NCI-H2196 treated with DMSO at 0.1 percent for 48 hours (cell line): ENCODE data around the gene ANKEF1.
"Not testable (repeated sequence)": the region's sequence is repeated elsewhere in the genome, so short reads cannot be mapped to it uniquely, and the experiment has no call there.

Experiments used
- DNase-seq: peaks from one replicate; lab custom pipeline; 2025; ENCODE audit not compliant: unreplicated experiment; lab: John Stamatoyannopoulos, UW

ANKEF1 gene

GRCh38 chr20:10034717-10035571, at the start of gene ANKEF1:
Gene ANKEF1 (plus strand): TSS chr20:10034987. CDS start chr20:10038302, 3,315 bp downstream.
- DNase-seq: peak; percentile 82

GRCh38 chr20:9985281-9985680, 49.5 kb upstream of the ANKEF1 start:
- no peak for DNase-seq

DNA sequence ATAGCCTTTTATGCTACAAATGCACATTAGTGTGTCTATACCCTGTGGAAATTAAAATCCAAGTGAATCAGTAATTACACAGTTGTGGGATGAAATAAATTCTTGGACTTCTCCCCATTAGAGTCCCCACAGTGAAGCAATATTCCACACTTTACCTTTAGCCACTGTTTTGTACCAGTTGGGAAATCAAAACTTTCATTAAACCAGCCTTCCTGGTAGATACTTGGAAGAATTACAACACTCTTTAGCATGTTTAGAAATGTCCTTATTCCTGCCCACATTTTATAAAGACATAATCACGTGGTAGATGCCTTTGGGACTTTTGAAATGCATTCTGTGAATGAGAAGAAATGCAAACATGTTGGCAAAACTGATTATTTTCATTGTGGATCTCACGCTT, 49.0 kb upstream of the ANKEF1 start:
- no peak for DNase-seq

- no peak for DNase-seq
Observed at GRCh38 chr20:9989066-9989724, 45.6 kb upstream of the ANKEF1 start.

DNA sequence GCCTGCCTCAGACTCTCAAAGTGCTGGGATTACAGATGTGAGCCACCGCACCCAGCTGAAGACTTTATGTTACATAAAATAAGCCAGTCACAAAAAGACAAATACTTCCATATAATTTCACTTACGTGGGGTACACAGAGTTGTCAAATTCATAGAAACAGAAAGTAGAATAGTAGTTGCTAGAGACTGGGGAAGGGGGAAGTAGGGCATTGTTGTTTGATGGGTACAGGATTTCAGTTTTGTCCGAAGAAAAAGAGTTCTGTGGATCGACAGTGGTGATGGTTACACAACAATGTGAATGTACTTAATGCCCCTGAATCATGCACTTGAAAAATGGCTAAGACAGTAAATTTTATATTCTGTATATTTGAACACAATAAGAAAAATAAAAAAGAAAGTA, 41.6 kb upstream of the ANKEF1 start:
- DNase-seq: no peak

DNA sequence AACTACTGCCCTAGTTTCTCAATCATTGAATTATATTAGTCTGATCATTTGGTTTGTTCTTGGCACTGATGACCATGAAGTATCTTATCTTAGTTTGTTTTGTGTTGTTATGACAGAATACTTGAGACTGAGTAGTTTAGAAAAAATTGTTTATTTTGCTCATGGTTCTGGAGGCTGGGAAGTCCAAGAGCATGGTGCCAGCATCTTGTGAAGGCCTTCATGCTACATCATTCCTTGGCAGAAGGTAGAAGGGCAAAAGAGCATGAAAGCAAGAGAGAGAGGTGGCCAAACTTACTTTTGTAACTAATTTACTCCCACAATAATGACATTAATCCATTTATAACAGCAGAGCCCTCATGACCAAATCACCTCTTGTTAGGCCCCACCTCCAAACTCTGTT, 40.1 kb upstream of the ANKEF1 start:
- no peak for DNase-seq

DNA sequence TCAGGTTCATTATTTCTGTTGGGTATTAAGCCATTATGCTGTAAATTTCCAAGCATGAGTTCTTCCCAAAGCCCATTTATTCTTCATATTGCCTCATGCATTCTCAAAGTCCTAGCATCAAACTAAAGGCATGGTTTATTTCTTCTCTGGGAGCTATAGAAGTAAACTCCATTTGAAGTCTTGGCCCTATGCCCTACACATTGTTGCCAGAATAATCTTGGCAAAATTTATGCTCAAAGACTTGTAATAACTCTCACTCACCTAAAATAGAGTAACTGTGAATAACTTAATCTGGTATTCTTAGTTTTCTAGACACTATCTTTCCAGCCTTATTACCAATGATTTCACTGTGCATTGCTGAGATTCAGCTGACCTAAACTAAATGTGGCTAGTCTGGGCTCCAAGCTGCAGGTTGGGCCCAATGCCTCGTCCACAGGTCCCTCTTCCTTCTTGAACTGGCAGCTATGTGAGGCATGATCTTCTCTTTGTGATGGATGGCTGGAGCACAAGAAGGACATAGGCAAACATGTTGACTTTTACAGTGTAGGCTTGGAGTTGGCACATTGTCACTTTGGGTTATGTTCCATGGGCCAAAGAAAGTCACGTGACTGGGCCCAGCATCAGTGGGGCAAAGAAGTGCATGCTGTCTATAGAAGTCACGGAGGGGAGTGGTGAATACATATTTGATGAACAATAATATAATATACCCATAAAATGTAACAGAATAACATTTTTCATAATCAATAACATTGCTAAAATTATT, 39.1 kb upstream of the ANKEF1 start:
- no peak for DNase-seq

GRCh38 chr20:9996944-9997343, 37.8 kb upstream of the ANKEF1 start:
- no peak for DNase-seq

DNA sequence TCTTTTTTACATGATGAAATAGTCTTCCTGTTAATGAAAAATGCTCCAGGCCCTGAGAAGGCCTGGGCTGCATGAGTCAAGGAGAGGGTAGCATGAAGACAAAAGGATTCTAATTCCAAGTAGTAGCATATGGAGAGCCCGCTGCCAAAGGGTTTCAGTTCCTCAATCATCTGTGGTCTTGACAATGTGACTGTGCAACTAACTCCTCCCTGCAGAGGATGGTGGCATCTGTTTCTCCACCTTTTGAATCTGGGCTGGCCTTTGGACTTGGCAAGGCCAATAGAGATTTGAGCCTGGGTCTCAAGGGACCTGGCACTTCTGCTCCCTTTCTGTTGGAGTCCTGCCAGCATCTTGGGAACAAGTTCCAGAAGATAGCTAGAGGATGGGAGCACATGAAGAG, 35.1 kb upstream of the ANKEF1 start:
- DNase-seq: no peak

DNA sequence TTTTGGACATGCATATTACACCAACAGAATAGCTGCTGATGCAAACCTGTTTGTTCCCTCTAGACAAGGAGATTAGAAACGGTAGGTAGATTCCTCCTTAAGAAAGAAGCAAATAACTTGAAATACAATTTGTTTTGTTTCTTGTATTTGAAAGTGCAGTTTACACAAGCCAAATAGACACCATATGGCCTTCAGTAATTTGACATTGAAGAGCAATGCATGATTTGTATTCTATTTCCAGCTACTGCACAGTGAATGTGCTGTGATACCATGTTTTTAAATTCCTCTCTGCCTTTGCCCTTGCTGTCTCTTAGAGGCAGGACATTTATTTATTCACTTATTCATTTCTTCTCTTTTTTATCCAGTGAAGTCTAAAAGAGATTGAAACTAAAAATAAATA, 31.9 kb upstream of the ANKEF1 start:
- DNase-seq: no peak

DNA sequence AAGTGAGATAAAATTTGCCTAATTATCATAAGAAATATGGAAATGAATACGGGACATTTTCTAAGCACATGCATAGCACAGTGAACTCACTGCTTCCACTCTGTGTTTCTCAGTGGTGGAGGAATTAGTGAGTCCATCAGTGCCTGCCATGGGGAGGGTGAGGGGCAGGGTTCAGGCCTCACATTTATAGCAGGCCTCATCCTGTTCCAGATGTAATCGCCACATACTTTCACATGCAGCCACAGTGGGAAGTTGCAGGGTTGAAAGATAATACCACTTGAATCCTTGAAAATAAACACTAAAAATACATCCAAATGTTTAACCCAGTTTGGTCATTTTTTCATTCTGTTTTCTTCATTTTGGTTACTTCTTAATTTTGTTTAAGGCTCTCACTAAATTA, 29.9 kb upstream of the ANKEF1 start:
- no peak for DNase-seq

- no peak for DNase-seq
Observed at GRCh38 chr20:10005885-10006284, 28.9 kb upstream of the ANKEF1 start.

- no peak for DNase-seq
Observed at GRCh38 chr20:10006447-10007090, 28.2 kb upstream of the ANKEF1 start.

- no peak for DNase-seq
Observed at GRCh38 chr20:10007158-10007557, 27.6 kb upstream of the ANKEF1 start.

DNA sequence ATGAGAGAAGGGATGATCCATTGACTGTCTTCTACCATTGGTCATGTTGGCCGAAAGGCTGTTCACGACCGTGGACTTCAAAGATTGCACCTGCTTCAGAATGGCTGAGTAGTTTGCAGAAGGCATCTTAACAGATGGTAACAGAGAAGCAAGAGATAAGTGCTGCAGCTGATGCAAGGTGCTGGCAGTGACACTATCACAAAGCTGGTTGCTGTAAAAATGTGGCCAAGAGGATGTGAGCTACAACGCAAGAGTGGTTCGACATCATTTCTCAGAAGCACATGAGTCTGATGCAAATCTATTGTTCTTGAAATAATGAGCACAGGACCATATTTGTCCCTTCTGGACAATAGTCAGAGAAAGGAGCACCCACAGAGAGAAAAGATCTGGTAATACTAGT, 27.0 kb upstream of the ANKEF1 start:
- DNase-seq: no peak

DNA sequence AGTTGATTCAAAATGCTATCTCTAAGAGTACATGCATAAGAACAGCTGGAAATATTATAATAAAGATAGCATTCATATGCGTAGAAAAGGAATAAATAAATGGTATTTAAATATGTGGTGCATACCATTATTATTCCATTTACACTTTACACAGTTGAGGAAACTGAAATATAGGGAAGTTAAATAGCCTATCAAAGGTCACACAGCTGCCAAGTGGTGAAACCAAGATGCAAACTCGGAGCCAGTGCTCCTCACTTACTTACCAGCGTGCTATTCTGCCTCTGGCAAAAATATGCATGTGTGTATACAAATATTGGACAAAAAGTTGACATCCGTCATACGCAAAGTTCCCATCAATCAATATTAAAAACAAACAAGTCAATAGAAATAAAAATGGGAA, 22.3 kb upstream of the ANKEF1 start:
- DNase-seq: no peak

DNA sequence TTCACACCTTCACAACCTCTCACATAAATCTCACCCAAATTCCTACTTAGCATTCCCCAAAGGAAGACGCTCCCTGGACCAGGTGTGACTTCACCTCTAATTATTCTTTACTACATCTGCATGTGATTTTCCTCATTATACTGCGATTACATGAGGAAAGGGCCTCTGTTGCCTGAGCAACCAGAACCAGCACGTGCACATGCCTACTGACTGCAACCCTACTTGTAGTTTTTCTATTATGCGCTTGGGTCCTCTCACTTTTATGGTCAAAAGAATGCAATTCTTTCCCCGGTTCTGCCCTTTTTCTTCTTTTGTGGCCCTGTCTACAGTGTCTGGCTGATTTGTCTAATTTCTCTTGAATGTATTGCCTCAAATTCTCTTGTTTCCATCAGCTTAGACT, 20.4 kb upstream of the ANKEF1 start:
- DNase-seq: no peak

GRCh38 chr20:10020937-10021336, 13.8 kb upstream of the ANKEF1 start:
- DNase-seq: no peak

DNA sequence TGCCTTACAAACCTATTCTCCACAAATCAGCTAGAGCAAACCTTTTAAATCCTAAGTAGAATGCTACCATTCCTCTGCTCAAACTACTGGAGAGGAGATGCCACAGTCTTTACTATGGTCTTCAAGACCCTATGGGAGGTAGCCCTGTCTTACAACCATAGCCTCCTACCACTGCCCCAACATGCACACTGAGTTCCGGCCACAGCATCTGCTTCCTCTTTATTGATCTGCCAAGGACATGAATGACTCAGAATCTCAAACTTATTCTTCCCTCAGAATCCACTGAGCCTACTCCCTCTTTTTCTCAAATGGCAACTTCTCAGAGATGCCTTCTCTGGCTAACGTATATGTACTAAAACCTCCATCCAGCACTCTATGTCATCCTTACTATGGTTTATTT, 12.2 kb upstream of the ANKEF1 start:
- DNase-seq: no peak

DNA sequence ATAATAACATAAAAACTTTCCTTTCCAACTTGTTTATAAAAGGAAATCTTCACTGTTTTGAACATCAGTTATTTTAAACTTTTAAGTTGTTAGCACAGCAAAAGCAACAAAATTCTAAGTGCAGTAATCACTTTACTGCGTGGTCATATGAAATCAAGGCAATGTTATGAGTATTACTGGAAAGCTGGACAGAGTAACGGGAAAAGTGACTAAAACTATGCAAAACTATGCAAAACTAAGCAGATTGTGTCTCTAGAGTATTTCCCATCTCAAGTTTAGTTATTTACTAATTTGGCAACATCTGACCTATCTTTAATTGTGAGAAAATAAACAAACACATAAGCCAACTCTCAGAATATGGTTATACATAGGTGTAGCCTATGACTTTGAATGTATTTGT, 10.9 kb upstream of the ANKEF1 start:
- DNase-seq: no peak

- not testable (repeated sequence) for DNase-seq
Observed at GRCh38 chr20:10031451-10032215, 3.2 kb upstream of the ANKEF1 start.
